Measurements from ENCODE around the gene KLHDC7B.

Gene KLHDC7B

DNA sequence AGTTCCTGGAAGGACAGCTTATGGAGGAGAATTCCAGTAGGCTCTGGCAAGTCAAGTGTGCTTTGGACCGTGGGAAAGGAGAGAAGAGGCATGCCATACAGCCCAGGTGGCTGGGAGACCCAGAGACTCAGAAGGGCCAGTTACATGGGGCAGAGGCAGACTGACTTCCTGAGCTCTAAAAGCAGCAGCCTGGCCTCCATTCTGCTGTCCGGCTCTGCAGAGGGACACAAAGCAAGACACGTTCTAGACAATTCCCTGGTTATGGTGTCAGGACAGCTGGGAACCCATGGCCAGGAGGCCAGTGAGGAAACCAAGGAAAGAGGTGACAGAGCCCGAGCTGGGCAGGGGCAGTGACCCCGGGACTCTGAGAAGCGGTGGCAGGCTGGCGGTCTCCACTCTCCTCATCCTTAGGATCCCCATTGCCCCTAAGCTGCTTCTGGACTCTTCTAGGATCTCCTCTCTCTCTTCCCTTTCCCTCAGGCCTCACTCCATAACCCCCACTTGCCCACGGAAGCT is 29.8 kb downstream of the KLHDC7B start:
- H3K4me3 ChIP-seq (replicated peaks; ENCODE audit: low read depth, low read length): no peak overlapping the region
- no peak for DNase-seq (ENCODE audit: extremely low read depth, low read depth)
- TF ChIP-seq, protein P1, sequence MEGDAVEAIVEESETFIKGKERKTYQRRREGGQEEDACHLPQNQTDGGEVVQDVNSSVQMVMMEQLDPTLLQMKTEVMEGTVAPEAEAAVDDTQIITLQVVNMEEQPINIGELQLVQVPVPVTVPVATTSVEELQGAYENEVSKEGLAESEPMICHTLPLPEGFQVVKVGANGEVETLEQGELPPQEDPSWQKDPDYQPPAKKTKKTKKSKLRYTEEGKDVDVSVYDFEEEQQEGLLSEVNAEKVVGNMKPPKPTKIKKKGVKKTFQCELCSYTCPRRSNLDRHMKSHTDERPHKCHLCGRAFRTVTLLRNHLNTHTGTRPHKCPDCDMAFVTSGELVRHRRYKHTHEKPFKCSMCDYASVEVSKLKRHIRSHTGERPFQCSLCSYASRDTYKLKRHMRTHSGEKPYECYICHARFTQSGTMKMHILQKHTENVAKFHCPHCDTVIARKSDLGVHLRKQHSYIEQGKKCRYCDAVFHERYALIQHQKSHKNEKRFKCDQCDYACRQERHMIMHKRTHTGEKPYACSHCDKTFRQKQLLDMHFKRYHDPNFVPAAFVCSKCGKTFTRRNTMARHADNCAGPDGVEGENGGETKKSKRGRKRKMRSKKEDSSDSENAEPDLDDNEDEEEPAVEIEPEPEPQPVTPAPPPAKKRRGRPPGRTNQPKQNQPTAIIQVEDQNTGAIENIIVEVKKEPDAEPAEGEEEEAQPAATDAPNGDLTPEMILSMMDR (IDR thresholded peaks at IDR 0.05; ENCODE audit: low read depth, low read length, missing control alignments): no peak

DNA sequence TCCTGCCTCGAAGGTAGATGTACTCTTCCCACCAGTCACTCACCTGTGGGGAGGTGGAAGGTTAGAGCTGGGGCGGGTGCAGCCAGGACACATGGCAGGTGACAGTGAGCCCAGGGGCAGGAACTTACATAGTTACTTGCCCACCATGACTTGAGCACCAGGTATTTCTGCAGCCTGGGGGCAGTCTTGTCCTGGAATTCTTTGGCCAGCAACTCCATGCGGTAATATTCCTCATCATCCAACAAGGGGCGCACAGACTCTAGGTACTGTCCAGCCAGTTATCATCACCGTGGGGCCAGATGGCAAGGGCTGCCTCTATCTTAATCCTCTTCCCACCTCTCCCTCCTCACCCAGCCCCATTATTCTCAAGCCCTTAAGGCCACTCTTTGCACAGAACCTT is 30.4 kb downstream of the KLHDC7B start:
- peak; percentile 25 for DNase-seq (ENCODE audit: extremely low read depth, low read depth)
- H3K4me3 ChIP-seq (replicated peaks; ENCODE audit: low read depth, low read length): no peak overlapping the region
- TF ChIP-seq, protein P1 (IDR thresholded peaks at IDR 0.05; ENCODE audit: low read depth, low read length, missing control alignments): peak; percentile 41

DNA sequence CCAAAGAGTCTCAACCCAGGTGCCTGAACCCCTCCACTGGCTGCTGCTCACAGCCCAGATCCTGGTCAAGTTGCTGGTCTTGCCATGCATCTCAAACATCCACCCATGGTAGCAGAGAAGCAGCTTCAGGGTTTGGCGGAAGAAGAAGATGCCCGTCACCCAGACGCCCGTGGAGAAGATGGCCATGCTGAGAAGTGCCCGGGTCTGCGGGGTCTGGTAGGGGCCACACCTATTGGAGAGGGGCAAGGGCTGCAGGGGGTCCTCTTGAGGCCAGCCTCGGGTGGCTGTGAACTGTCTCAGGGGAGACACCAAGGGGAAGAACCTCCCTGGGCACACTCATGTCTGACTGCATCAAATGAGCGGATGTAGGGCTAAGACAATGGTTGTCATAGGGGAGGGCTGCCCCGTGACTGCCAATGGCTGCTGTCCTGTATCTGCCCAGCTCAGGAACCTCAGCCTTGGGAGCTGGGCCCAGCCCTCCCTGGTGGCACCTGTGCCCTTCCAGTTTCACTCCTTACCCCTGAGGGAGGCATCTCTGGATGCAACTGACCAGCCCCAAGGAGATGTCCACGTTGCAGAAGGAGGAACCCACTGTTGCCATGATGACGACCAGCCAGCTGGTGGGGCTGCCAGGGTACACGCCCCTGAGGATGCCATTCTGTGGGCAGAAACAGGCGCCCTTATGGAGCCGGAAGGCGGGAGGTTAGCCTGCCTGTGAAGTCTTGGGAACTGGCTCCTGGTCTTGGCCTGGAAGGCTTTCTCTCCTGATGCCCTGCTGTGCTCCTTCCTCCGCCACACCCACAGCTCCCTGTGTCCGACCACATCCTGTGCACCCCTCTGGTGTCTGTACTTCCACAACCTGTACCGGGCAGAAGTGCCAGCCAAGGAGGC is 31.4 kb downstream of the KLHDC7B start:
- TF ChIP-seq, protein P1 (IDR thresholded peaks at IDR 0.05; ENCODE audit: low read depth, low read length, missing control alignments): no peak
- no peak for DNase-seq (ENCODE audit: extremely low read depth, low read depth)
- H3K4me3 ChIP-seq (replicated peaks; ENCODE audit: low read depth, low read length): no peak overlapping the region

DNA sequence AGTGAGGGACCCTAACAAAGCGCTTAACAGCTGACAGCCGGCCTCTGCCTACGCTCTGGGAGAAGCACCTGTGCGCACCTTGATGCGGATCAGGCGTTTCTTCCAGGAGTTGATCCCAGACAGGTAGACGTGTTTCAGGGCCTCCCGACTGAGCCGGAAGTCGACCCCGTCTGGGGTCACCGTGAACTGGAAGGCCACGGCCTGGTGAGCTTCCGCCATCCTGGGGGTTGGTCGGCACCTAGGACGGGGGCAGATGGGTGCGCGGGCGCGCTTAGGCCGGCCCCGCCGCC is 31.9 kb downstream of the KLHDC7B start:
- H3K4me3 ChIP-seq (replicated peaks; ENCODE audit: low read depth, low read length): no peak overlapping the region
- DNase-seq (ENCODE audit: extremely low read depth, low read depth): no peak
- TF ChIP-seq, protein P1 (IDR thresholded peaks at IDR 0.05; ENCODE audit: low read depth, low read length, missing control alignments): no peak

DNA sequence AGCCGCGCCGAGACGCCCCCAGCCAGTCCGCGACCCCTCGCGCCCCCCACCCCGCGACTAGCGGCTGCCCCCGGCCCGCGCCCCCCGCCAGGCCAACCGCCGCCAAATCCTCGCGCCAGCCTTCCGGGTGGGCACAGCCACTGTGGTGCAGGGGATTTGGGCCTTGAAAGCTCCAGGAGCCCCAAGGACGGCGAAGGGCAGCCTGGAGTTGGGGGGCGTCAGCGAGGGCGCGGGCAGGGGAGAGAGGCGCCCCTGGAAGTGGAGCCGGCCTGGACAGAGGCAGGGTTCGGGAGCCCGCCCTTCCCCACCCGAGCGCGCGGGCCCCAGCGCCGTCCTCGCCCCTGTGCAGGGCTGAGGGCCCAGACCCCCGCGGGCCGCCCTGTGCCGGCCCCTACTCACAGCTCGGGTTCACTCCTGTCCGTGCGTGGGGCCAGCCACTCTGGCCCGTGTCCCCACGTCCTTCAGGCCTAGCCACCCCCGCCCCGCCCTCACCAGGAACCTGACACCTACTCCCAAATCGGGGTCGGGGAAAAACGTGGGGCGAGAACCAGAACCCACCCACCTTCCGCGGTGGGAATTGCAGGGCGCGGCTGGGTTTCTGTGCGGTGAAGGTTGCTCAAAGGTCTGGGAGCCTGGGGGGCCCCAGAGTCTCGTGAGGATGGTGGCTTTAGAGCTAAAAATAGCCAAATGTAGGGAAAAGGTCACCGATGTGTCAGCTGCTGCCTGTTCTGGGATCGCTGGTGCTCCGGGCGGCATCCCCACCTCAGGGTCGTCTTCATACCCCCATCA is 32.5 kb downstream of the KLHDC7B start, which contains the start of gene CPT1B:
CPT1B (minus strand) TSS at position 441 of the 789 bp plus-strand sequence. CDS start 512 bp downstream, outside the sequence.
- TF ChIP-seq, protein P1 (IDR thresholded peaks at IDR 0.05; ENCODE audit: low read depth, low read length, missing control alignments): no peak
- DNase-seq (ENCODE audit: extremely low read depth, low read depth): no peak
- H3K4me3 ChIP-seq (replicated peaks; ENCODE audit: low read depth, low read length): no peak within 1 kb of the TSS

DNA sequence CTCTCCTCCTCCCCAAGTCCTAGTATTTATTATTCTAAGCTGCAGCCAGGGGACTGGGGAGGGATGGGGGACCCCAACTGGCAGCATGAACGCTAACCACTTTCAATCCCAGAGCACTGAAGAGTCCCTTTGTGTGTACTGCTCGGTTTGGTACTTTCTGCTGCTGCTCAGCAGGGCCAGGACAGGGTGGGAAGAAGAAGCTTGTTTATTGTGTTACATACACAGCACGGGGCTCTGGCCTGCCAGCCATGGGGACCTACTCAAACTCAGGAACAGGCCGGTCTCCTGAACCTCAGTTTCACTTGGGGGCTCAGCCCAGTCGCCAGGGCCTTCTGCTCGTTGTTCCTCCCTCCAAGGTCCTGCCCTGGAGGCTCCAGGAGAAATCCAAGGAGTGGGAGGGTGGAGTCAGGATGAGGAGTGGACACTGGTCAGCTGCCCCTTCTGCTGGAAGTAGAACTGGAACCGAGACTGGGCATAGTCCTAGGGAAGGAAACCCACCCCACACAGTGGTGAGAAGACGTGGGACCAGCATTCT is 33.1 kb downstream of the KLHDC7B start:
- H3K4me3 ChIP-seq (replicated peaks; ENCODE audit: low read depth, low read length): no peak overlapping the region
- TF ChIP-seq, protein P1 (IDR thresholded peaks at IDR 0.05; ENCODE audit: low read depth, low read length, missing control alignments): no peak
- no peak for DNase-seq (ENCODE audit: extremely low read depth, low read depth)
